Measurements from ENCODE around the gene PLIN5. TPM values are rescaled to one million over a fixed set of nuclear protein-coding genes. Genes with fewer than 3 reads are reported as not detected.

The PLIN5 gene
- total RNA-seq, 1 experiment from 2014 or later, result 3.9 TPM

DNA sequence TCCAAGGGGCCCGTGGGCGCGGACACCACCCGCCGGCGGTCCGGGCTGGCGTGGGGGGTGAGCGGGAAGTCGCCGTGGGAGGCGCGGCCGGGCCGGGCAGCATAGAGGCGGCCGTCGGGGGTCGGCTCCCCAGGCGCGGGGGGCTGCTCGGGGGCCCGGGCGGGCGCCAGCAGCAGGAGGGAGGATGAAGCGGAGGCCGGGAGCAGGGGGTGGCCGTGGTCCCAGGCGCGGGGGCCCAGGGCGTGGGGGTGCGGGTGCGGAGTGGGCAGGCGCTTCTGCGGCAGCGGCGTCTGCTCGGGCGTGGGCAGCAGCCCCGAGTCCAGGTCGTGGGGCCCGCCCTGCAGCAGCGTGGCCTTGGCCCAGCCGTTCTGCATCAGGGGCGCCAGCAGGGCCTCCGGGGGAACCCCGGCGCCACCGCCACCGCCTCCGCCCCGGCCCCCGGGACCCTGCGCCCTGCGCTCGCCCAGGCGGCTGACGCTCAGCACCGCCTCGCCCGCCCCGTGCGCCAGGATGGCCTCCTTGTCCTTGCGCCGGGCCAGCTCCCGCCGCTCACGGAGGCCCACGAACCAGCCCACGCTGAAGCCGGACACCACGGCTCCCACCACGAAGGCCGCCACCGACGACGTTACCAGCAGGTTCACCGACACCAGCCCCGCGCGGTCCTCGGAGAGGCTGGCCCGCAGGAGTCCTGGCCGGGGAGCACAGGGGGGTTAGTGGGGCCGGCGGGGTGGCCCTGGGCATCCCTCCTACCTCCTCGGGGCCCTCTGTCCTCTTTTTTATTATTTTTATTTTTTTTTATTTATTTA is 9.0 kb upstream of the PLIN5 start:
- TF ChIP-seq, protein P1, sequence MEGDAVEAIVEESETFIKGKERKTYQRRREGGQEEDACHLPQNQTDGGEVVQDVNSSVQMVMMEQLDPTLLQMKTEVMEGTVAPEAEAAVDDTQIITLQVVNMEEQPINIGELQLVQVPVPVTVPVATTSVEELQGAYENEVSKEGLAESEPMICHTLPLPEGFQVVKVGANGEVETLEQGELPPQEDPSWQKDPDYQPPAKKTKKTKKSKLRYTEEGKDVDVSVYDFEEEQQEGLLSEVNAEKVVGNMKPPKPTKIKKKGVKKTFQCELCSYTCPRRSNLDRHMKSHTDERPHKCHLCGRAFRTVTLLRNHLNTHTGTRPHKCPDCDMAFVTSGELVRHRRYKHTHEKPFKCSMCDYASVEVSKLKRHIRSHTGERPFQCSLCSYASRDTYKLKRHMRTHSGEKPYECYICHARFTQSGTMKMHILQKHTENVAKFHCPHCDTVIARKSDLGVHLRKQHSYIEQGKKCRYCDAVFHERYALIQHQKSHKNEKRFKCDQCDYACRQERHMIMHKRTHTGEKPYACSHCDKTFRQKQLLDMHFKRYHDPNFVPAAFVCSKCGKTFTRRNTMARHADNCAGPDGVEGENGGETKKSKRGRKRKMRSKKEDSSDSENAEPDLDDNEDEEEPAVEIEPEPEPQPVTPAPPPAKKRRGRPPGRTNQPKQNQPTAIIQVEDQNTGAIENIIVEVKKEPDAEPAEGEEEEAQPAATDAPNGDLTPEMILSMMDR (conservative IDR thresholded peaks at IDR 0.05), result no peak
- no peak overlapping the region for H3K27ac ChIP-seq (ENCODE audit: insufficient read length, low read depth, low read length)
- no CpG with 5 or more reads among the region's 87 CpGs for WGBS (ENCODE audit: extremely low coverage, insufficient read length, low lambda C conversion rate)

More for the DNA sequence above, 9.0 kb upstream of the PLIN5 start:
- Mint-ChIP-seq H3K27me3 (ENCODE audit: low read depth) (peaks cover 3% of the 10 kb centered on the region), H3K4me3 (no peak overlapping the region), H3K27ac (no peak overlapping the region), H3K36me3 (ENCODE audit: insufficient read depth in 1 of 3, low read depth in 3 of 3) (peaks cover 2 to 23% (median 9%) of the 10 kb centered on the region in 3 experiments; a peak in 6 of 7 replicates), H3K4me1 (peaks cover 6 to 9% of the 10 kb centered on the region in 2 experiments), H3K9me3 (peaks cover 0 to 4% of the 10 kb centered on the region in 2 experiments; a peak in 2 of 5 replicates)
- Histone ChIP-seq H3K79me2 (ENCODE audit: insufficient read depth, low read length) (no peaks in the 10 kb centered on the region), H2BK15ac (ENCODE audit: low read depth, low read length) (no peak overlapping the region), H4K5ac (ENCODE audit: insufficient read length, low read depth, low read length) (no peak overlapping the region), H3K18ac (ENCODE audit: insufficient read length, low read depth, low read length) (no peak overlapping the region), H3K79me1 (ENCODE audit: insufficient read depth, low read depth, low read length, poor library complexity, severe bottlenecking) (no peaks in the 10 kb centered on the region), H2BK5ac (ENCODE audit: insufficient read length, low read length) (no peak overlapping the region), H3K9me3 (ENCODE audit: control insufficient read depth, low read depth, low read length) (no peaks in the 10 kb centered on the region), H4K91ac (ENCODE audit: insufficient read length, low read depth, low read length) (no peak overlapping the region), H3K23ac (ENCODE audit: insufficient read length, low read depth, low read length) (no peak overlapping the region), H3K56ac (ENCODE audit: insufficient read length, low read depth, low read length) (no peak overlapping the region), H3K23me2 (ENCODE audit: insufficient read length, low read depth, low read length, poor library complexity, severe bottlenecking) (no peaks in the 10 kb centered on the region), H2AFZ (ENCODE audit: low read length) (no peak overlapping the region), H3T11ph (ENCODE audit: low read length) (no peak overlapping the region), H2BK20ac (ENCODE audit: low read depth, low read length, poor library complexity, severe bottlenecking) (no peak overlapping the region), H2BK12ac (ENCODE audit: insufficient read length, low read depth, low read length) (no peak overlapping the region), H3K9ac (ENCODE audit: extremely low read depth, insufficient read length, low read length) (no peak overlapping the region), H4K8ac (replicated peaks; ENCODE audit: insufficient read length, low read depth, low read length) (no peak overlapping the region), H3K14ac (ENCODE audit: insufficient read depth, low read length) (no peak overlapping the region), H3K27me3 (ENCODE audit: insufficient read depth, low read length) (no peaks in the 10 kb centered on the region), H4K20me1 (ENCODE audit: control insufficient read depth, insufficient read depth, insufficient read length) (peaks cover 3% of the 10 kb centered on the region), H3K4me2 (ENCODE audit: insufficient read depth, insufficient read length, low read length) (no peak overlapping the region), H3K4me1 (ENCODE audit: insufficient read depth, low read length) (no peaks in the 10 kb centered on the region), H2BK120ac (ENCODE audit: low read depth, low read length, poor library complexity, severe bottlenecking) (no peak overlapping the region), H3K4ac (ENCODE audit: low read depth, low read length) (no peak overlapping the region), H2AK5ac (ENCODE audit: insufficient read length, low read length) (no peak overlapping the region)
- no peak for DNase-seq
